GM18907 (cell line): ENCODE measurements around the gene RUVBL1.

Source experiments
- ATAC-seq: cut with Tn5 transposase; IDR thresholded peaks from one replicate; pipeline ENCODE4 v1.9.1; 2021; ENCODE audit warnings: mild to moderate bottlenecking, moderate library complexity; ENCODE audit not compliant: unreplicated experiment

RUVBL1 gene

GRCh38 chr3:128143496-128143895, 19.9 kb upstream of the RUVBL1 start:
- ATAC-seq, result no peak

GRCh38 chr3:128133273-128133883, 9.8 kb upstream of the RUVBL1 start:
- no peak for ATAC-seq

DNA sequence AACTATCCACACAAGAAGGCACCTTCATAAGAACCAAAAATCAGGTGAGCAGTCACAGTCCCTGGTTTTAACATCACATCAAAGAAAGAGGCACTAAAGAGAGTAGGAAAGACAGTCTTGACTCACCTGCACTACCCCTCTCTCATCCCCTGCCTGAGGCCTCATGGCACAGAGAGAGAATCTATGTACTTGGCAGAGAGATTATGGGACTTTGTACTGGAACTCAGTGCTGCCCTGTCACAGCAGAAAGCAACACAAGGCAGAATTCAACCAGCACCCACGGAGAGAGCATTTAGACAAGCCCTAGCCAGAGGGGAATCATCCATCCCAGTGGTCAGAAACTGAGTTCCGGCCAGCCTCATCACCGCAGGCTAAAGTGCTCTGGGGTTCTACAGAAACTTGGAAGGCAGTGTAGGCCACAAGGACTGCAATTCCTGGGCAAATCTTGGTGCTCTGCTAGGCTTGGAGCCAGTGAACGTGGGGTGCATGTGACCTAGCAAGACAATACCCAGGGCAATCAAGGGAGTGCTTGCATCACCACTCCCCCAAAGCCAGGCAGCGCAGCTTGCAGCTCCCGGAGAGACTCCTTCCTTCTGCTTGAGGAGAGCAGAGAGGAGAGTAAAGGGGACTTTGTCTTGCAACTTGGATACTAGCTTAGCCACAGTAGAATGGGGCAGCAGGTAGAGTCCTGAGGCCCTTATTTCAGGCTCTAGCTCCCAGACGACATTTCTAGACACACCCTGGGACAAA, 8.5 kb upstream of the RUVBL1 start:
- no peak for ATAC-seq

- no peak for ATAC-seq
Observed at GRCh38 chr3:128128251-128128650, 4.6 kb upstream of the RUVBL1 start.

DNA sequence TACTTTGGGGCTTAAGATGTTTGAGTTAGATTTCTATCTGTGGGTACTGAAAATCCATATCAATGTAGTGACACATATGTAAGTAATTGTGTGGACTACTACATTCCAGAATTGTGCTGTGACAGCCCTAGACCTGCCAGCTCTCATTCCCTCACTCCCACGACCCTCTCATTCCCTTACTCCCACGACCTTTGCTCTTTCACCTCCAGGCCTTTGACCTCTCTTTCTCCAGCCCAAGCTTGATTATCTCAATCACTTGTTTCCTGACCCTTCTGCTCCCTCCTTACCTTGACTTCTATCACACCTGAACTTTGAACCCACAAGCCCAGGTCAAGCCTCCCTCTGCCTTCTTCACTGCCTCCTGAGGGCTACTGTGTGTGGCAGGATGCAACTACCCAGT, 3.6 kb upstream of the RUVBL1 start:
- ATAC-seq, result no peak

DNA sequence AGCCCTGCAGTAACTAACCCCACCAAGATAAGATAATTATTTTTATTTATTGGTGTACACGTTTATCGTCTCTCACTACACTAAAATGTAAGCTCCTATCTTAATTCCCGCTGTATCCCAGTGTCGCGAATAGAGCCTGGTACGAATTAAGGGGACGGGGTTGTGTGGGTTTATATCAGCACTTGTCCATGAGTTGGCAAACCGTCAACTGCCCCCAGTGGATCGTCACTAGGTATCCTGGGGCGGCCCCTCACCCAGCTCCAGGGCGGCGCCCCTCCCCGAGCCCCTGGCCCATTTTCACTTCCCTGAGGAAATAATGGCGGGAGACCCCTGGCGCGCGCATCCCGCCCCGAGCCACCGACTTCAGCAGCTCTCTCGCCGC, 465 bp downstream of the RUVBL1 start:
- peak; percentile 4 for ATAC-seq

DNA sequence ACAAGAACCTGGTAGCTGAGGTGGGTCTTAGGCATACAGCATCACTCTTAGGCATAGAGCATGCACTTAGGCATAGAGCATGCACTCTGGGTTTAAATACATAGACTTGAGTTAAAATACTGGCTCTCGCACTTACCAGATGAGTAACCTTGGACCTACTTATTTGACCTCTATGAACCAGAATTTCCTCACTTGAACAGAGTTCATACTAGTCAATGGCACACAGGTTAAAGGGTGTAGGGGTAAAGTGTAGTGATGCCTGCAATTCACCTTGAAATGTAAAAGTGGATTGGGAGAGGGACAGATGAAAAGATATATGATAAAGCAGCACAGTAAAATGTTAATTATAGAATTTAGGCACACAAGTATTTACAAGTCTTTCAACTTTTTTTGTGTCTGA, 1.6 kb downstream of the RUVBL1 start:
- ATAC-seq, result no peak

- peak; percentile 63 for ATAC-seq
Observed at GRCh38 chr3:128113817-128114794, 9.5 kb downstream of the RUVBL1 start.

GRCh38 chr3:128112357-128112968, 11.1 kb downstream of the RUVBL1 start:
- no peak for ATAC-seq

DNA sequence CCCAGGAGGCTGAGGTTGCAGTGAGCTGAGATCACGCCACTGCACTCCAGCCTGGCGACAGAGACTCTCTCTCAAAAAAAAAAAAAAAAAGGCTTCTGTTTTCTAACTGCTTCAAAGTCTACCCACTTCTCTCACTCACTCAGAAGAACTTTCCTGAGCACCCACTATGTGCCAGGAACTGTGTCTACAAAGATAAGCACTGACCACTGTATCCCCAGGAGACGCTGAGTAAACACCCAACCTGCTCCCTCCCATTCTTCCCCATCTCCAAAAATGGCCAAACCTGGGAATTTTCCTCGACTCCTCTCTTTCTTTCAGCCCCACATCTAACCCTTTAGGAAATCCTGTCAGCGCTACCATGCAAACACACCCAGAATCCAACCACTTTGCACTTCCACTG, 12.5 kb downstream of the RUVBL1 start:
- no peak for ATAC-seq

DNA sequence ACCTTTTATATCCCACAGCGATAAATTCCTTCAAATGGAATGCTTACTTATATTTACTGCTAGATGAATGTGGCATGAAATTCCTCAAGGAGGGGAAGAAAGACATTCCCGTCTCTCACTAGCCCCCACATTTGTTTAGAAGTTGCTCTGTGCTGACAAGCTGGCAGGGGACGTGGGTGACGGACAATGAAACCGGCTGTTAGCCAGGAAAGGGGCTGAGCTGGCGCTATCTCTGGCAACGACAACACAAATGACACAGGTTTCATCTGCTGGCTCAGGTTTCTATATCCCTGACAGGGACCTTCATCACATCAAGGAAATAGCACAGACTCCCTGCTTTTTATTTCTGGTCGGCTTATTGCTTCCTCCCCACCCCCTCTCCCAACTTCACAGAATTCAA, 15.8 kb downstream of the RUVBL1 start:
- ATAC-seq, result no peak

- no peak for ATAC-seq
Observed at GRCh38 chr3:128103136-128103676, 20.4 kb downstream of the RUVBL1 start.

- no peak for ATAC-seq
Observed at GRCh38 chr3:128100638-128101037, 23.0 kb downstream of the RUVBL1 start.

DNA sequence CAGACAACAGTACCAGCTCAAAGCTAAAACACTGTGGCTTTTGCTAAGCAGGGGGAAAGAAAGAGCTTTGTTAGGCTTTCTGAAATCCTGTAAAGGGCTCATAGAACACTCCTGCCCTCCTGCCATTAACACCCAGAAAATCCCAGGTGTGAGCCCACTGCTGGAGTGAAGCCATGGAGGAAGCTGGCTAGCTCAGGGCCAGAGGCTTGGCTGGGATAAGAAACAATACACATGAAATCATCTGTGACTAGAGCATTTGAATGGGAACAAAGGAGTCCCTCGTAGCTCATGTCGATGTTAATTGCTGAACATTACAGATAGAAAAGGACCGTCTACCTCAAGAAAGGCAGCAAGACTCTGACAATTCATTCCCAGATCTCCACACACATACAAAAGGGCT, 23.5 kb downstream of the RUVBL1 start:
- ATAC-seq, result no peak

- ATAC-seq, result no peak
Observed at GRCh38 chr3:128098234-128098633, 25.4 kb downstream of the RUVBL1 start.

DNA sequence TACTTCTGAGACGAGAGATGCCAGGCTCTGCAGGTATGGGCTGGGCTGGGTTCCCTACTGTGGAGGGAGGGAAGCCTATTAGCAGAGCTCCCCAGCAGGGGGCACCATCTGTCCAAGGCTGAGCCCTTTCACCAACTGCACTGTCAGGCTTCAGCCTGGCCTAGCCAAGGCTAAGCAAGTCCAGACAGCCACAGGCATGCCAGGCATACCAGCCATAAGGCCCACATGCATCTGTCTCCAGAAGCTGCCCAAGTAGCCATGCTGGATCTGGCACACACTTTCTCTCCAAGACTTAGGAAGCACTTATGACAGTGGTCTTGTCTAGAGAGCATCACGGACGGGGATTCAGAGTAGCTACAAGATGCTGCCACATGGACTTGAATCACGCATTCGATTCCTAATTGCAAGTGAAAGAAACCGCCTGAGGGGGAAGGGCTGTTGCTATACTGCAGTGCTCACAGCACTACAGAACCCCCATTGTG, 28.3 kb downstream of the RUVBL1 start:
- peak; percentile 83 for ATAC-seq

- no peak for ATAC-seq
Observed at GRCh38 chr3:128094295-128095151, 29.1 kb downstream of the RUVBL1 start.

- no peak for ATAC-seq
Observed at GRCh38 chr3:128091586-128091985, 32.0 kb downstream of the RUVBL1 start.

- ATAC-seq, result no peak
Observed at GRCh38 chr3:128089135-128089534, 34.5 kb downstream of the RUVBL1 start.

- no peak for ATAC-seq
Observed at GRCh38 chr3:128084675-128085021, 39.0 kb downstream of the RUVBL1 start.
